HepG2 (cell line): ENCODE measurements around the gene RAB6B. TPM values are rescaled to one million over a fixed set of nuclear protein-coding genes. Genes with fewer than 3 reads are reported as not detected.

ENCODE experiments used
- ATAC-seq: fragments of 200-7000 bp; cut with Tn5 transposase; 3 replicates; pipeline ENCODE4 v1.9.1; 2020; ENCODE audit warnings: mild to moderate bottlenecking, moderate library complexity
- BruUV-seq: library from RNA; stranded (reverse); fragments of 400-500 nt; replicated peaks from 2 replicates; lab custom pipeline; 2021; lab: Mats Ljungman, UMichigan
- CTCF ChIA-PET: fragments of 300-600 bp; formaldehyde crosslinking; extraction: SDS; loops from one replicate; lab custom pipeline; 2021; ENCODE audit warnings: low total read pairs, inconsistent platforms, low intra/inter-chr PET ratio; lab: Yijun Ruan, JAX
- POLR2A ChIA-PET: fragments of 350-600 bp; sonication (Branson Sonifier 250); formaldehyde crosslinking; loops from one replicate; lab custom pipeline; 2020; ENCODE audit warnings: antibody characterized with exemption, inconsistent platforms; lab: Yijun Ruan, JAX
- DNase-seq: peaks from one replicate; pipeline ENCODE4 v3.0.0-alpha.2; 2015; ENCODE audit warnings: low spot score
- FAIRE-seq: peaks from 3 replicates; lab custom pipeline; 2011; peaks lifted over from hg19 to GRCh38; lab: Jason Lieb, UNC
- H2AFZ ChIP-seq: one replicate; pipeline ENCODE4 v1.6.1; 2011; ENCODE audit warnings: low read length, inconsistent platforms
- H3K27ac ChIP-seq: fragments of 300-600 bp; 3 replicates; pipeline ENCODE4 v1.8.0; 2011; ENCODE audit warnings: mixed run types, mild to moderate bottlenecking, mixed read lengths, low read length, inconsistent platforms; ENCODE audit not compliant: insufficient read depth; ENCODE audit errors: extremely low read length
- H3K27me3 ChIP-seq, 2 experiments: fragments of 200-600 bp in 1 of 2; 2 replicates in 1 of 2; 3 replicates in 1 of 2; pipeline versions ENCODE4 v1.6.0 to v1.8.0; 2011; ENCODE audit warnings: low read length in 2 of 2, mild to moderate bottlenecking in 2 of 2, moderate library complexity in 2 of 2, inconsistent platforms in 1 of 2; ENCODE audit not compliant: insufficient read depth in 2 of 2, control insufficient read depth in 1 of 2
- H3K36me3 ChIP-seq, 2 experiments: fragments of 200-600 bp in 1 of 2; replicated peaks in 1 of 2; 2 replicates in 1 of 2; 3 replicates in 1 of 2; pipeline versions ENCODE4 v1.5.1 to v1.8.0; 2011; ENCODE audit warnings: low read length in 2 of 2, inconsistent platforms in 1 of 2; ENCODE audit not compliant: insufficient read depth in 2 of 2, control insufficient read depth in 1 of 2
- H3K4me1 ChIP-seq: 2 replicates; pipeline ENCODE4 v1.5.1; 2012; ENCODE audit warnings: low read length, inconsistent platforms; ENCODE audit not compliant: insufficient read depth
- H3K4me2 ChIP-seq: 2 replicates; pipeline ENCODE4 v1.6.0; 2011; ENCODE audit warnings: low read depth, low read length, inconsistent platforms
- H3K4me3 ChIP-seq, 3 experiments: fragments of 200-600 bp in 1 of 3; sonication (generic), shearing (Covaris generic) in 1 of 3; replicated peaks in 1 of 3; 2 replicates each; pipeline ENCODE4 v1.5.1; 2011 to 2016; ENCODE audit warnings: low read length in 3 of 3, inconsistent platforms in 2 of 3, low read depth in 2 of 3, mild to moderate bottlenecking in 2 of 3, control low read depth in 1 of 3, mixed read lengths in 1 of 3; ENCODE audit not compliant: insufficient read depth in 1 of 3
- H3K79me2 ChIP-seq: one replicate; pipeline ENCODE4 v1.6.1; 2011; ENCODE audit warnings: low read length, inconsistent platforms; ENCODE audit not compliant: insufficient read depth
- H3K9ac ChIP-seq: 2 replicates; pipeline ENCODE4 v1.6.0; 2011; ENCODE audit warnings: mild to moderate bottlenecking, low read depth, low read length, inconsistent platforms; ENCODE audit not compliant: insufficient read depth
- H3K9me3 ChIP-seq: 2 replicates; pipeline ENCODE4 v1.5.1; 2012; ENCODE audit warnings: mild to moderate bottlenecking, low read length
- H4K20me1 ChIP-seq: 2 replicates; pipeline ENCODE4 v1.6.0; 2011; ENCODE audit warnings: inconsistent platforms, mild to moderate bottlenecking, low read length, moderate library complexity; ENCODE audit not compliant: insufficient read depth
- AKNA ChIP-seq: sonication (generic); formaldehyde crosslinking; IDR thresholded peaks from 2 replicates; pipeline ENCODE4 v1.4.0; 2020; ENCODE audit warnings: missing genetic modification reagents, borderline replicate concordance
- DMAP1 ChIP-seq: IDR thresholded peaks from 2 replicates; pipeline ENCODE4 v1.6.1; 2016
- KAT2B ChIP-seq: fragments of 150-350 bp; IDR thresholded peaks from 2 replicates; pipeline ENCODE4 v1.6.1; 2014; ENCODE audit warnings: low read depth, low read length, borderline replicate concordance
- MBNL3 ChIP-seq: fragments of 250-450 bp; sonication (Bioruptor Pico); conservative IDR thresholded peaks from 2 replicates; pipeline ENCODE4 v1.8.0; 2022; ENCODE audit warnings: mild to moderate bottlenecking, inconsistent platforms
- SALL1 ChIP-seq: sonication (generic); formaldehyde crosslinking; IDR thresholded peaks from 2 replicates; pipeline ENCODE4 v1.8.0; 2022; ENCODE audit warnings: mild to moderate bottlenecking, missing genetic modification reagents
- SRF ChIP-seq: IDR thresholded peaks from 2 replicates; pipeline ENCODE4 v1.6.1; 2011; ENCODE audit warnings: mild to moderate bottlenecking, low read depth, low read length, moderate library complexity
- THAP8 ChIP-seq: sonication (generic); formaldehyde crosslinking; IDR thresholded peaks from 2 replicates; pipeline ENCODE4 v1.5.1; 2020; ENCODE audit warnings: missing genetic modification reagents, mild to moderate bottlenecking, borderline replicate concordance
- UBTF ChIP-seq: sonication (generic); formaldehyde crosslinking; IDR thresholded peaks from 2 replicates; pipeline ENCODE4 v1.4.0; 2020; ENCODE audit warnings: mild to moderate bottlenecking, missing genetic modification reagents
- ZBTB8A ChIP-seq: sonication (generic); formaldehyde crosslinking; IDR thresholded peaks from 2 replicates; pipeline ENCODE4 v1.4.0; 2020; ENCODE audit warnings: mild to moderate bottlenecking, low read depth, missing genetic modification reagents, borderline replicate concordance
- ZNF317 ChIP-seq: sonication (generic); formaldehyde crosslinking; IDR thresholded peaks from 2 replicates; pipeline ENCODE4 v1.5.0; 2020; ENCODE audit warnings: mild to moderate bottlenecking, missing genetic modification reagents
- ZNF367 ChIP-seq: sonication (generic); formaldehyde crosslinking; IDR thresholded peaks from 2 replicates; pipeline ENCODE4 v1.4.0; 2020; ENCODE audit warnings: missing genetic modification reagents, borderline replicate concordance
- ZNF441 ChIP-seq: sonication (generic); formaldehyde crosslinking; IDR thresholded peaks from 2 replicates; pipeline ENCODE4 v1.7.0; 2021; ENCODE audit warnings: missing genetic modification reagents, borderline replicate concordance
- ZNF543 ChIP-seq: sonication (generic); formaldehyde crosslinking; IDR thresholded peaks from 2 replicates; pipeline ENCODE4 v1.4.0; 2020; ENCODE audit warnings: mild to moderate bottlenecking, missing genetic modification reagents
- ZNF614 ChIP-seq: IDR thresholded peaks from 2 replicates; pipeline ENCODE4 v1.6.1; 2018; ENCODE audit warnings: missing biosample characterization, missing genetic modification reagents, inconsistent platforms, borderline replicate concordance
- ZNF839 ChIP-seq: sonication (generic); formaldehyde crosslinking; IDR thresholded peaks from 2 replicates; pipeline ENCODE4 v1.4.0; 2020; ENCODE audit warnings: missing genetic modification reagents, mild to moderate bottlenecking, borderline replicate concordance
- ZNF891 ChIP-seq: sonication (generic); formaldehyde crosslinking; IDR thresholded peaks from 2 replicates; pipeline ENCODE4 v1.5.0; 2020; ENCODE audit warnings: mild to moderate bottlenecking, missing genetic modification reagents
- WGBS: methylation state at CpG from one replicate; pipeline ENCODE4 v1.1.6; 2017; ENCODE audit warnings: low lambda C conversion rate; 5-methylcytosine and 5-hydroxymethylcytosine counted together
- in situ Hi-C: cut with HindIII; loops from 2 replicates; pipeline ENCODE4 v1.10.0; 2017; ENCODE audit warnings: low pct_unique_long_range_greater_than_20kb; ENCODE audit not compliant: extremely low pct_ligation_motif_present
- intact Hi-C: fragments of 100-400 bp; cut with micrococcal nuclease; formaldehyde crosslinking; loops from one replicate; pipeline ENCODE4 v1.10.0; 2022; ENCODE audit not compliant: unreplicated experiment
- polyA plus RNA-seq, 8 experiments: library from polyadenylated mRNA; depleted of rRNA in 3 of 8; stranded (reverse) in 7 of 8; unstranded in 1 of 8; fragments of >200 nt; fragmentation: Illumina TruSeq in 4 of 8; extraction: Trizol in 4 of 8; gene quantifications; 2 replicates each; pipeline versions ENCODE4 v1.2.1 to v1.2.3, GENCODE V29; 2011 to 2016; ENCODE audit warnings: low read depth in 4 of 8, missing spikeins in 1 of 8, mixed read lengths in 1 of 8; ENCODE audit not compliant: insufficient read depth in 1 of 8
- total RNA-seq, 5 experiments: library from RNA; depleted of rRNA; stranded (reverse); fragments of >200 nt; fragmentation: Illumina TruSeq; extraction: Trizol; gene quantifications; 2 replicates each; pipeline ENCODE4 v1.2.3, GENCODE V29; 2016; ENCODE audit warnings: low read depth in 1 of 5

Gene RAB6B
- total and polyA plus RNA-seq, 2 of the 13 experiments (the other 11 are each of a cell fraction or from before 2014, with no cell fraction given), result 0.16 TPM; not detected in 1

- no peak for TF ChIP-seq UBTF (CRISPR knock-in tag)
Observed at GRCh38 chr3:133864616-133865015, 31.1 kb downstream of the RAB6B start (continued).

GRCh38 chr3:133863911-133864310, 31.8 kb downstream of the RAB6B start:
- no TSS peak for BruUV-seq
- no peaks in the 10 kb centered on the region for H3K4me1 ChIP-seq
- WGBS, result 57% methylated on average over 8 of the region's 11 CpGs
- in situ Hi-C loops (no loop called here), intact Hi-C loops (no loop called here)
- ChIA-PET POLR2A (no interaction called here), CTCF (no interaction called here)
- FAIRE-seq, result no peak
- H3K79me2 ChIP-seq, result no peaks in the 10 kb centered on the region
- H3K4me3 ChIP-seq, result no peak overlapping the region
- no peaks in the 10 kb centered on the region for H4K20me1 ChIP-seq
- H3K9me3 ChIP-seq, result no peaks in the 10 kb centered on the region
- no peaks in the 10 kb centered on the region for H3K36me3 ChIP-seq
- H3K9ac ChIP-seq, result no peak overlapping the region
- ATAC-seq, result no peak
- peaks cover 5 to 50% of the 10 kb centered on the region in 2 experiments; a peak in 4 of 5 replicates for H3K27me3 ChIP-seq
- no peak for DNase-seq
- no peak overlapping the region for H3K27ac ChIP-seq
- no peak overlapping the region for H2AFZ ChIP-seq
- H3K4me2 ChIP-seq, result no peak overlapping the region
- TF ChIP-seq ZBTB8A (CRISPR knock-in tag) (no peak), DMAP1 (CRISPR knock-in tag) (no peak), ZNF839 (CRISPR knock-in tag) (no peak), ZNF891 (CRISPR knock-in tag) (no peak), ZNF367 (no peak), SRF (no peak), ZNF317 (no peak), KAT2B (no peak), THAP8 (CRISPR knock-in tag) (no peak), SALL1 (no peak), AKNA (no peak), ZNF543 (CRISPR knock-in tag) (no peak), ZNF441 (CRISPR knock-in tag) (no peak), ZNF614 (CRISPR knock-in tag) (no peak), MBNL3 (CRISPR knock-in tag) (no peak)
